CD4-positive, alpha-beta T cell treated with Interleukin-2 at 100 ng/mL for 4 hours (primary cell): Measurements from ENCODE around the gene ARL8A.
"Not testable (repeated sequence)": the region's sequence is repeated elsewhere in the genome, so short reads cannot be mapped to it uniquely, and the experiment has no call there.

Experiments used
- DNase-seq: peaks from one replicate; pipeline ENCODE4 v3.0.0-alpha.2; 2020; ENCODE audit warnings: low spot score

ARL8A gene

DNA sequence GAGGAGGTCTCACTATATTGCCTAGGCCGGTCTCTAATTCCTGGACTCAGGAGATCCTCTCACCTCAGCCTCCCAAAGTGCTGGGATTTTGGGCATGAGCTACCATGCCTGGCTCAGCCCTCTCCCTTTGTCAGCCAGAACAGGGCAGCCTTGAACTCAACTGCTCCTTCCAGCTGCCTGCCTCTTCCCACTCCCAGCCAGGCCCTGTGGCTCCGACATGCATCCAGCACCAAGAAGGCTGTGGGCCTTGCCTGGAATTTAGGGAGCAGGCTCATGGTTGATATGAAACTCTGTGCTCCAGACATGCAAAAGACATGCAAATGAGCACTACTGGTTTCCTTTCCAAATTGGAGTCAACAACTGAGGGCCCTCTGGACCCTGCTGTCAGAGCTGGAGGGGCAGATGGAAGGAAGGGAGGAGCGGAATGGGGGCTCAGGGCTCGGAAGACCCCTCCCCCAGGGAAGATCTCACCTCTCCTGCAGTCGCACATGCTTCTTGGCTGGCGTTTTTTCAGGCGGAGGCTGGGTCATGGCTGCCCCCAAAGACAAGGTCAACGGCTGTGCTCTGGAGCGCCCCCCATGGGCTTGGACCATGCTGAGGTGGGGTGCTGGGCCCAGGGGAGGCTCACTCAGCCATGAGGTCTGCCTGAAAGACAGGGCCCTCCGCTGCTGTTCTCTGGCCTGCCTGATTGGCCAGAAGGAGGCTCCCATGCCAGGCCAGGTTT lies 14.4 kb upstream of the ARL8A start:
- no peak for DNase-seq

GRCh38 chr1:202157945-202158344 lies 13.4 kb upstream of the ARL8A start:
- DNase-seq, result no peak

DNA sequence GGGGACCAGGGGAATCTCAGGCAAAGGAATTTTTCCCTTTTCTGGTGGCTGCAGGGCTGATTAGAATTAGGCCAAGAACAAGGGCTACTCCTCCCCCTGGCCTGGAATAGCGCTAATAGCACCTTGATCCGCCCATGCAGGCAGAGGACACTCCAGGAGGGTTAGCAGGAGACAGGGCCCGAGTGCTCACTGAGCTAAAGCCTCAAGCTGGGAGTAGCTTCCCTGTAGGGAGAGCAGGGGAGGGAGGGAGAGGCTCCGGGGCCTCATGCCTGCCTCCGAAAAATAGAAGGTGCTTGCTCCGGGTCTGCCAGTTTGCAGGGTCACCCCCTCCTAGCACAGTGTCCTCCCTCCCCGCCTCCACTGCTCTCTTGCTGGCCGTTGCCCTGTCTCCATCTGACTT lies 12.1 kb upstream of the ARL8A start:
- DNase-seq, result no peak

DNA sequence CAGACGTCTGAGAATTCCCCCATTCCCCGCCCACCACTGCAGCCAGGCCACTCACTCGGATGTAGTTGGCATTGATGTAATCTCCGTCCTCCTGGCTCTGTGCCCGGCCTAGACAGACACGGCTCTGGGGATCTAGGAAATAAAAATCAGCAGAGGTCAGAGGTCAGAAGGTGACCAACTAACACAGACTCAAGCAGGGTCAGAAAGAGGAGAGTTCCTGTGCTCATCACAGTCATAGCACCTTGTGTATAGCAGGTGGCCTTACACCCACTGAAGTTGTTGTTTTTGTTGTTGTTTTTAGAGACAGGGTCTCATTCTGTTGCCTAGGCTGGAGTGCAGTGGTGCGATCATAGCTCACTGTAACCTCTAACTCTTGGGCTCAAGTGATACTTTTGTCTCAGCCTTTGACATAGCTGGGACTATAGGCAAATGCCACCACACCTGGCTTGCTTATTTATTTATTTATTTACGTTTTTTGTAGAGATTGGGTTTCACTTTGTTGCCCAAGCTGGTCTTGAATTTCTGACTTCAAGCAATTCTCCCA lies 11.0 kb upstream of the ARL8A start:
- no peak for DNase-seq

GRCh38 chr1:202154766-202155477 lies 10.4 kb upstream of the ARL8A start:
- peak; percentile 68 for DNase-seq

DNA sequence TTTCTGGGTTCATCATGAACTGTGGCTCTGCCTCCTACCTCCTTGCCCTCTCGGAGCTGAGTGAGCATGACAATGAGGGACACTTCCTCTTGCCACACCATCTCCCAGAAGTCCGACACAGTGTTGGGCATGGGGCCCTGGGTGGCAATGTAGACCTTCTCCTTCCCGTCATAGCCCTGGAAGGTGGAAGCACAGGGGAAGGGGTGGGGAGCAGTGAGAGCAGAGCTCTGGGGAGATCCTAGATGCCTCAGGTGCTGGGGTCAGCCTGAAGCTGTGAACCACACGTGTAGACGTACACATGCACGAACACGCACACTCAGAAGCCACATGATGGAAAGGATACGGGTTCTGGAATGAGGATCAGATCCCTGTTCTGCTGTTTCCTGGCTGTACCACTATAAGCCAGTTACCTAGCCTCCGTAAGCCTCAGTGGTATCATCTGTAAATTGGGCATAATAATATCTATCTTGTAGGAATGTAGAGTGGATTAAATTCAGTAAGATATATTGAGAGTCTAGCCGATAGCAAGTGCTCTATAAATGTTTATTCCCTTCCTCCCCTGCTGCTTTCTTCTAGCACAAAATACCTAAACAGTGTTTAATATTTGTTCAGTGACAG lies 9.7 kb upstream of the ARL8A start:
- no peak for DNase-seq

- DNase-seq, result no peak
Measured at GRCh38 chr1:202153284-202153683, 8.7 kb upstream of the ARL8A start.

- no peak for DNase-seq
Measured at GRCh38 chr1:202152399-202152798, 7.9 kb upstream of the ARL8A start.

GRCh38 chr1:202151045-202151444 lies 6.5 kb upstream of the ARL8A start:
- DNase-seq, result no peak

GRCh38 chr1:202150602-202151001 lies 6.1 kb upstream of the ARL8A start:
- DNase-seq, result no peak

- DNase-seq, result no peak
Measured at GRCh38 chr1:202150187-202150586, 5.7 kb upstream of the ARL8A start.

DNA sequence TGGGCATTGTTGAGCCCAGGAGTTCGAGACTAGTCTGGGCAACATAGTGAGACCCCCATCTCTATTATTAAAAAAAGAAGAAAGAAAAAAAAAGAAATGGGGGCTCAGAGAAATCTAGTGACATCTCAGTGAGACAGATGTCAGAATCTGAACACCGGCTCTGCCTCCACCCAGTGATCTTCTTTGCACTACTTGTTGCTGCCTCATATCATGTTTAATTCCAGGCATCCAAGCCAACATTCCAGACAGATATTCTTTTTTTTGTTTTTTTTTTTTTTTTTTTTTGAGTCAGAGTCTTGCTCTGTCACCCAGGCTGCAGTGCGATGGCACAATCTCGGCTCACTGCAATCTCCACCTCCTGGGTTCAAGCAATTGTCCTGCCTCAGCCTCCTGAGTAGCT lies 5.0 kb upstream of the ARL8A start:
- no peak for DNase-seq

DNA sequence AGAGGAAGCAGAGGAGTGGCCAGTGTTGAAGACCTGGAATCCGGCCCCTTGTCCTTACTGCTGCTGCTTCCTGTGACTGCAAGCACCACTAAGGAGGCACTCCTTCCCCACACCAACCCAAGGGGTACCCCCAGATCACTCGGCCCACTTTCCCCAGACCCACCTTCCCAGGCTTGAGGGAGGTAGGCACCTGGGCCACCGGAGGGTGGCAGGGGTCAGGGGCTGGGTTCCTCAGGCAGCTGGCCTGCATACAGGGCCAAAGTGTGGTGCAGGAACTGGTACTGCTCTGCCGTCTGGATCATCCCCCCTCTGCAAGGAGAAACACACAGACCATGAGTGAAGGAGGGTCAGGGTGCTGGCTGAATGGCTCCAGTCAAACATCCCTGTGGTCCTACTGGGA lies 3.9 kb upstream of the ARL8A start:
- no peak for DNase-seq

- no peak for DNase-seq
Measured at GRCh38 chr1:202146993-202147392, 2.5 kb upstream of the ARL8A start.

DNA sequence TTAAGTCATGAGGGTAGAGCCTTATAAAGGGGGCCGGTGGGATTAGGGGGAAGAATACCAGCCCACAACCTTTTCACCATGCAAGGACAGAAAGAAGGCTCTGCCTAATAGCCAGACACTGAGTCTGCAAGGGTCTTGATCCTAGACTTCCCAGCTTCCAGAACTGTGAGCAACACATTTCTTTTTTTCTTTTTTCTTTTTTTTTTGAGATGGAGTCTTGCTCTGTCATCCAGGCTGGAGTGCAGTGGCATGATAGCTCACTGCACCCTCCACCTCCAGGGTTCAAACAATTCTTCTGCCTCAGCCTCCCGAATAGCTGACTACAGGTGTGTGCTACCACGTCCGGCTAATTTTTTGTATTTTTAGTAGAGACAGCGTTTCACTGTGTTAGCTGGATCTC lies 1.7 kb upstream of the ARL8A start:
- no peak for DNase-seq

- DNase-seq, result not testable (repeated sequence)
Measured at GRCh38 chr1:202145744-202146140, 1.2 kb upstream of the ARL8A start.

- DNase-seq, result no peak
Measured at GRCh38 chr1:202145068-202145743, 669 bp upstream of the ARL8A start.

DNA sequence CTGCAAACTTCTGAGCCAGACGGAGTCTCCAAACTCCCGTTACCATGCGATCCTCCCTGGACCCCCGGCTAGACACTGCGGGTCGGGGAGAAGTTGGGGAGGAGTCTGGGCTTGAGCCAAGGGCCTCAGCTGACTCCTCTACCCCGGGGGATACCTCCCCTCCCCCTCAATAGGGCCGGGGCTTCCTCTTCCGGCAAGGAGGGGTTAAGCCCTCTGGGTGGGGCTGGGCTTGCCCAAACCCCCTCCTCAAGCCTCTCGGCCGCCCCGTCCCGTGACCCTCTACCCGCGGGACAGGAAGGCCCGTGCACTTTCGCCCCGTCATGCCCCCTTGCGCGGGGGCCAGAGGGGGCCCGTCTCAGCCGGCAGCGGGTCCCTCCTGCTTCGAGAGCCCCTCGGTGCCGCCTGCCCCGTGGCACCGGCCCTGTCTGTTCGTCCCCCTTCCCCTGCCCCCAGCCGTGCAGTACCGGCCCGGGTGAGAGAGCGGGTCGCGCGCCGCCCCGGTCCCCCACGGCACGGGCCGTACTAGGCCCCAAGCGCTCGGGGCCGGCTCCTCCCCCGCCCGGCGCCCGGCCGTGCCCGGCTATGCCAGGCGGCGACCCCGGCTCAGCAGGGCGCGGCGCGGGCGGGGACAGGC lies 652 bp downstream of the ARL8A start:
- no peak for DNase-seq

- DNase-seq, result no peak
Measured at GRCh38 chr1:202143011-202143767, 1.3 kb downstream of the ARL8A start.

- not testable (repeated sequence) for DNase-seq
Measured at GRCh38 chr1:202141468-202141867, 3.1 kb downstream of the ARL8A start.

DNA sequence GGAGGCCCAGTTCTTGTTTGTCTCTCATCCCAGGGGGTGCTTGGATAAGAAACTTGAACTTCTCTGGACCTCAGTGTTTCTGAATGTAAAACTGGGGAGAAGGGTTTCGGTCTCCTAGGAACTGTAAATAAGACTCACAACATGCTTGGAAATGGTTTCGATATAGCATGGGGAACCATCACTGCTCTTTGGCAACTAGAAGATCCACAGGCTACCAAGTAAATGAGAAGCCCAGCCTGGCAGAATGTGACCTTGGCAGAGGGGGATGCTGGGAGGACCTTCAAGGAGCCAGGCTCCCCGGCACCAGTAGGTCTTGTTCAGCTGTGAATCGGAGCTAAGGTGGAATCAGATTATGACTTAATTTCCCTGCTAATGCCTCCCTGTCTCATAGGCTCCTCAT lies 3.7 kb downstream of the ARL8A start:
- no peak for DNase-seq
